ENCODE measurements around the gene ZSWIM8. TPM values are rescaled to one million over a fixed set of nuclear protein-coding genes. Genes with fewer than 3 reads are reported as not detected.
"Not testable (repeated sequence)": the region's sequence is repeated elsewhere in the genome, so short reads cannot be mapped to it uniquely, and the experiment has no call there.

Gene ZSWIM8
- total and polyA plus RNA-seq, 2 experiments from 2014 or later, result 63.7 to 115 TPM

DNA sequence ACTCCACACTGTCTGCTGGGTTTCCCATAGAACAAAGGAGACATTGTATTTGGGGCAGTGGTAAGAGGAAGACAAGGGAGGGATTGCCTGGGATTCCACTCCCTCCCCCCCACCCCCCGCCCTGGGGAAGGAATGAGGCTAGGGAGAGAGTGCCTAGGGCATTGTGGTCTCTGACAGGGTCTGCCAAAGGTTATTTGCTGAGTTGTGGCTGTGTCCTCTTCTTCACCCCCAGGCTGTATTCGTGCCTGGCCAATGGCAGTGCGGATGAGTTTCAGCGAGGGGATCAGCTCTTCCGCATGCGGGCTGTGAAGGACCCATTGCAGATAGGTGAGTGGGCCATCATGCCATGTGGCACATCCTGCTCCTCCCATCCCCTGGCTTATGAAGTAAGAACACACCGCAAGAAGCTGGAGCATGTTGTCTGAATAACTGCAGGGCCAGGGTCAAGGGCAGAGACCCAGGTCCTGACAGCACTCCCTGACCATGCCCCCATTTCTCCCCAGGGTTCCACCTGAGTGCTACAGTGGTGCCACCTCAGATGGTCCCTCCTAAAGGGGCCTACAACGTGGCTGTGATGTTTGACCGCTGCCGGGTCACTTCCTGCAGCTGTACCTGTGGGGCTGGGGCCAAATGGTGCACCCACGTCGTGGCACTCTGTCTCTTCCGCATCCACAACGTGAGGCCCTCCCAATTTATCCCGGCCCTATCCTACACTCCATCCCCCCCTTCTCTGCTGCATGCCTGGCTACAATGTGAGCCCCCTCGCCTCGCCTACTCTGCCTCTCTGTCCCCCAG is 3.7 kb downstream of the ZSWIM8 start:
- Histone ChIP-seq H3K36me3 (peaks cover 27% of the 10 kb centered on the region), H3K9me3 (ENCODE audit: low read depth) (no peaks in the 10 kb centered on the region), H3K27me3 (no peaks in the 10 kb centered on the region), H3K4me1 (ENCODE audit: low read depth) (no peaks in the 10 kb centered on the region), H3K4me3 (no peak overlapping the region), H3K27ac (no peak overlapping the region)
- no peak for DNase-seq (ENCODE audit: low read depth in 1 of 2, low spot score in 1 of 2)
- TF ChIP-seq, protein P1, sequence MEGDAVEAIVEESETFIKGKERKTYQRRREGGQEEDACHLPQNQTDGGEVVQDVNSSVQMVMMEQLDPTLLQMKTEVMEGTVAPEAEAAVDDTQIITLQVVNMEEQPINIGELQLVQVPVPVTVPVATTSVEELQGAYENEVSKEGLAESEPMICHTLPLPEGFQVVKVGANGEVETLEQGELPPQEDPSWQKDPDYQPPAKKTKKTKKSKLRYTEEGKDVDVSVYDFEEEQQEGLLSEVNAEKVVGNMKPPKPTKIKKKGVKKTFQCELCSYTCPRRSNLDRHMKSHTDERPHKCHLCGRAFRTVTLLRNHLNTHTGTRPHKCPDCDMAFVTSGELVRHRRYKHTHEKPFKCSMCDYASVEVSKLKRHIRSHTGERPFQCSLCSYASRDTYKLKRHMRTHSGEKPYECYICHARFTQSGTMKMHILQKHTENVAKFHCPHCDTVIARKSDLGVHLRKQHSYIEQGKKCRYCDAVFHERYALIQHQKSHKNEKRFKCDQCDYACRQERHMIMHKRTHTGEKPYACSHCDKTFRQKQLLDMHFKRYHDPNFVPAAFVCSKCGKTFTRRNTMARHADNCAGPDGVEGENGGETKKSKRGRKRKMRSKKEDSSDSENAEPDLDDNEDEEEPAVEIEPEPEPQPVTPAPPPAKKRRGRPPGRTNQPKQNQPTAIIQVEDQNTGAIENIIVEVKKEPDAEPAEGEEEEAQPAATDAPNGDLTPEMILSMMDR (IDR thresholded peaks at IDR 0.05; ENCODE audit: low read depth, low read length), result no peak

DNA sequence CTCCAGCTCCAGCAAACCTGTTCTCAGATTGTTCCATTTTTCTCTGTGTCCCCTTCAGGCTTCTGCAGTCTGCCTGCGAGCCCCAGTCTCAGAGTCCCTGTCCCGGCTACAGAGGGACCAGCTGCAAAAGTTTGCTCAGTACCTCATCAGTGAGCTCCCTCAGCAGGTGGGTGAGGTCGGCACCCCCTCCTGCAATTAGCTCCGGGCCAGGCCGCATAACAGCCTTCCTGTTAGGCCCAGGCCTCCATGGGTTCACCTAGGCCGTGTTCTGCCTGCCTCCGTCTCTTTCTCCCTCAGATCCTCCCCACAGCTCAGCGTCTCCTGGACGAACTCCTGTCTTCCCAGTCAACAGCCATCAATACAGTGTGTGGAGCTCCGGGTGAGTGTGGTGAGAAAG is 4.3 kb downstream of the ZSWIM8 start:
- Histone ChIP-seq H3K27me3 (no peaks in the 10 kb centered on the region), H3K36me3 (peaks cover 32% of the 10 kb centered on the region), H3K4me1 (ENCODE audit: low read depth) (no peaks in the 10 kb centered on the region), H3K4me3 (no peak overlapping the region), H3K9me3 (ENCODE audit: low read depth) (no peaks in the 10 kb centered on the region), H3K27ac (no peak overlapping the region)
- DNase-seq (ENCODE audit: low read depth in 1 of 2, low spot score in 1 of 2), result no peak
- TF ChIP-seq, protein P1 (IDR thresholded peaks at IDR 0.05; ENCODE audit: low read depth, low read length), result no peak

DNA sequence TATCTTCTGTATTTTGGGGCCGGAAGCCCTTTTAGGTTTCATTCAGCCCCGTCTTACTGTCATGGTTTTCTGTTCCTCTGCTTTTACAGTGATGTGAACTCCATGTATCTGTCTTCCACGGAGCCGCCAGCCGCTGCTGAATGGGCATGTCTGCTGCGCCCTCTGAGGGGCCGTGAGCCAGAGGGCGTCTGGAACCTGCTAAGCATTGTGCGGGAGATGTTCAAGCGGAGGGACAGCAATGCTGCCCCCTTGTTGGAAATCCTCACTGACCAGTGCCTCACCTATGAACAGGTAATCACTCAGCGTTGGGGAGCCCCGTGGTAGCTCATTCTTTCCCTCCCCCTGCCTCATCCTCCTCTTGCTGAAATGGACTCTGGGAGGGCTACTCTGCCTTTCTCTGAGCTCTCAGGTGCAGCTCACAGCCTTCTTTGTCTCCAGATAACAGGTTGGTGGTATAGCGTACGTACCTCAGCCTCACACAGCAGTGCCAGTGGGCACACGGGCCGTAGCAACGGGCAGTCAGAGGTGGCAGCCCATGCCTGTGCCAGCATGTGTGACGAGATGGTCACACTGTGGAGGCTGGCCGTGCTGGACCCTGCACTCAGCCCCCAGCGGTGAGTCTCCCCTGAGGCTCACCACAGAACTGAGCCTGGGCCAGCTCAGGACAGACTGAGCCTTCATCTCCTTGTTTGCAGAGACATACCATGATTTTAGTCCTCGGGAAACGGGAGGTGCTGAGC is 5.7 kb downstream of the ZSWIM8 start:
- Histone ChIP-seq H3K9me3 (ENCODE audit: low read depth) (no peaks in the 10 kb centered on the region), H3K27me3 (no peaks in the 10 kb centered on the region), H3K4me3 (no peak overlapping the region), H3K36me3 (peaks cover 37% of the 10 kb centered on the region), H3K4me1 (ENCODE audit: low read depth) (no peaks in the 10 kb centered on the region), H3K27ac (no peak overlapping the region)
- TF ChIP-seq, protein P1 (IDR thresholded peaks at IDR 0.05; ENCODE audit: low read depth, low read length), result no peak
- DNase-seq (ENCODE audit: low read depth in 1 of 2, low spot score in 1 of 2), result no peak

DNA sequence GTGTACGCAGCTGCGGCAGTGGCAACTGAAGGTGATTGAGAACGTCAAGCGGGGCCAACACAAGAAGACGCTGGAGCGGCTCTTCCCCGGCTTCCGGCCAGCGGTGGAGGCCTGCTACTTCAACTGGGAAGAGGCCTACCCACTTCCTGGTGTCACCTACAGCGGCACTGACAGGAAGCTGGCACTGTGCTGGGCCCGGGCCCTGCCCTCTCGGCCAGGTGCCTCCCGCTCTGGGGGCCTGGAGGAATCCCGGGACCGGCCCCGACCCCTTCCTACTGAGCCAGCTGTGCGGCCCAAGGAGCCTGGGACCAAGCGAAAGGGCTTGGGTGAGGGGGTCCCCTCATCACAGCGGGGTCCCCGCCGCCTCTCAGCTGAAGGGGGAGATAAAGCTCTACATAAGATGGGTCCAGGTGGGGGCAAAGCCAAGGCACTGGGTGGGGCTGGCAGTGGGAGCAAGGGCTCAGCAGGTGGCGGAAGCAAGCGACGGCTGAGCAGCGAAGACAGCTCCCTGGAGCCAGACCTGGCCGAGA is 6.5 kb downstream of the ZSWIM8 start:
- Histone ChIP-seq H3K4me3 (no peak overlapping the region), H3K27ac (no peak overlapping the region), H3K9me3 (ENCODE audit: low read depth) (no peaks in the 10 kb centered on the region), H3K27me3 (no peaks in the 10 kb centered on the region), H3K36me3 (peaks cover 40% of the 10 kb centered on the region), H3K4me1 (ENCODE audit: low read depth) (no peaks in the 10 kb centered on the region)
- TF ChIP-seq, protein P1 (IDR thresholded peaks at IDR 0.05; ENCODE audit: low read depth, low read length), result no peak
- DNase-seq (ENCODE audit: low read depth in 1 of 2, low spot score in 1 of 2), result no peak

DNA sequence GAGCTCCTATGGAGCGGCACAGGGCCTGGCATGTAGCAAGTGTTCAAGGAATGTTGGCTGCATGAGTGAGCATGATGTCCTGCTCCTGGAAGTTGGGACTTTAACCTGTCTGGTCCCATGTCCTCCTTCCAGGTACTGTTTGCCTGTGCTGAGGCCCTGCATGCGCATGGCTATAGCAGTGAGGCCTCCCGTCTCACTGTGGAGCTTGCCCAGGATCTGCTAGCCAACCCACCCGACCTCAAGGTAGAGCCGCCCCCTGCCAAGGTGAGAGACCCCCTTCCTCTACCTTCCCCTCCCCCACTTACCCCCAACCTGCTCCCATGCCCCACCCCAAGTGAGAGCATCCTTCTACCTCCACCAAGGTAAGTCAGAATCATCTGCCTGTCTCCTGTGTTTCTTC is 8.1 kb downstream of the ZSWIM8 start:
- no peak overlapping the region for H3K4me3 ChIP-seq
- H3K9me3 ChIP-seq (ENCODE audit: low read depth), result no peaks in the 10 kb centered on the region
- peaks cover 40% of the 10 kb centered on the region for H3K36me3 ChIP-seq
- no peaks in the 10 kb centered on the region for H3K27me3 ChIP-seq
- H3K4me1 ChIP-seq (ENCODE audit: low read depth), result no peaks in the 10 kb centered on the region
- TF ChIP-seq, protein P1 (IDR thresholded peaks at IDR 0.05; ENCODE audit: low read depth, low read length), result no peak
- H3K27ac ChIP-seq, result no peak overlapping the region
- DNase-seq (ENCODE audit: low read depth in 1 of 2, low spot score in 1 of 2), result no peak

DNA sequence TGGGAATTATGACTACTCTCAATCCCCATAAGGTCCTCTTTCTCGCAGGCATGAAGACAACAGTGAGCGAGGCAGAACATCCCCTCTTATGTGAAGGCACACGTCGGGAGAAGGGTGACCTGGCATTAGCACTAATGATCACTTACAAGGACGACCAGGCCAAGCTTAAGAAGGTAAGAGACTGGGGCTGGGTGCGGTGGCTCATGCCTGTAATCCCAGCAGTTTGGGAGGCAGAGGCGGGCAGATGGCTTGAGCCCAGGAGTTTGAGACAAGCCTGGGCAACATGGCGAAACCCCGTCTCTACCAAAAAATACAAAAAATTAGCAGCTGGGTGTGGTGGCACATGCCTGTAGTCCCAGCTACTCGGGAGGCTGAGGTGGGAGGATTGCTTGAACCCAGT is 10.1 kb downstream of the ZSWIM8 start:
- DNase-seq (ENCODE audit: low read depth in 1 of 2, low spot score in 1 of 2); H3K4me1 ChIP-seq (ENCODE audit: low read depth); H3K9me3 ChIP-seq (ENCODE audit: low read depth); H3K4me3 ChIP-seq; H3K27me3 ChIP-seq; H3K27ac ChIP-seq: not testable (repeated sequence)
- peaks cover 37% of the 10 kb centered on the region for H3K36me3 ChIP-seq

DNA sequence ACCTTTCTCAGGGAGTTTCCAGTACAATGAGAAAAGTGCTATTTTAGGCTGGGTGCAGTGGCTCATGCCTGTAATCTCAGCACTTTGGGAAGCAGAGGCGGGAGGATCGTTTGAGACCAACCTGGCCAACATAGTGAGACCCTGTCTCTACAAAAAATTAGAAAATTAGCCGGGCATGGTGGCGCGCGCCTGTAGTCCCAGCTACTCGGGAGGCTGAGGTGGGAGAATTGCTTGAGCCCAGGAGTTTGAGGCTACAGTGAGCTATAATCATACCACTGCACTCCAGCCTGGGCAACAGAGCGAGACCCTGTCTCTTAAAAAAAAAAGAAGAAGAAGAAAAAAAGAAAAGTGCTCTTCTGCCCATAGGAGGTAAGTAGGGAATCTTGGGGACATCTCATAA is 10.6 kb downstream of the ZSWIM8 start:
- not testable (repeated sequence) for H3K27me3 ChIP-seq; H3K9me3 ChIP-seq (ENCODE audit: low read depth); H3K4me3 ChIP-seq; H3K4me1 ChIP-seq (ENCODE audit: low read depth); H3K27ac ChIP-seq; DNase-seq (ENCODE audit: low read depth in 1 of 2, low spot score in 1 of 2)
- peaks cover 32% of the 10 kb centered on the region for H3K36me3 ChIP-seq
